Measurements from ENCODE around the gene PDZD2. TPM values are rescaled to one million over a fixed set of nuclear protein-coding genes. Genes with fewer than 3 reads are reported as not detected.

Gene PDZD2
- total RNA-seq, 1 donor from 2014 or later = 6.7 TPM

DNA sequence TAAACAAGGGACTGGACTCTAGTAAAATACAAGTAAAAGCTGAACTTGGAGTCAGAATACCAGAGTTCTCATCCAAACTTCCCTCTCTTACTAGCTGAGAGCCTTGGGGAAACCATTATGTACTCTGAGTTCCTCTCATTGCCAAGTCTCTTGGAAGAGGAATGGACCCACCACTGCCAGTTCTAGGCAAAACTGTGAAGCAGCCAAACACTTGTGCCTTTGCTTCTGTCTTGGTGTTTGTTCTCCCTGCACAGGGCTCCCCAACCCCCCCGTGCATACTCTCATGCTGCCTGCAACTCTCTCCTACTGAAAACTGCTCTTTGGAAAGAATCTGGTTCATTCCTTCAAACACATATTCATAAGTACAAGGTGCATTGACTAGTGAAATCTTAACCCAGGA is 102.6 kb downstream of the PDZD2 start:
- Histone ChIP-seq H3K36me3 (ENCODE audit: control insufficient read depth, insufficient read depth, low read length) (no peaks in the 10 kb centered on the region), H3K27me3 (ENCODE audit: control insufficient read depth, insufficient read depth, low read length) (no peaks in the 10 kb centered on the region), H3K4me3 (ENCODE audit: low read depth, low read length) (no peak overlapping the region)
- no peak for DNase-seq (ENCODE audit: low read depth)
- TF ChIP-seq, protein P1, sequence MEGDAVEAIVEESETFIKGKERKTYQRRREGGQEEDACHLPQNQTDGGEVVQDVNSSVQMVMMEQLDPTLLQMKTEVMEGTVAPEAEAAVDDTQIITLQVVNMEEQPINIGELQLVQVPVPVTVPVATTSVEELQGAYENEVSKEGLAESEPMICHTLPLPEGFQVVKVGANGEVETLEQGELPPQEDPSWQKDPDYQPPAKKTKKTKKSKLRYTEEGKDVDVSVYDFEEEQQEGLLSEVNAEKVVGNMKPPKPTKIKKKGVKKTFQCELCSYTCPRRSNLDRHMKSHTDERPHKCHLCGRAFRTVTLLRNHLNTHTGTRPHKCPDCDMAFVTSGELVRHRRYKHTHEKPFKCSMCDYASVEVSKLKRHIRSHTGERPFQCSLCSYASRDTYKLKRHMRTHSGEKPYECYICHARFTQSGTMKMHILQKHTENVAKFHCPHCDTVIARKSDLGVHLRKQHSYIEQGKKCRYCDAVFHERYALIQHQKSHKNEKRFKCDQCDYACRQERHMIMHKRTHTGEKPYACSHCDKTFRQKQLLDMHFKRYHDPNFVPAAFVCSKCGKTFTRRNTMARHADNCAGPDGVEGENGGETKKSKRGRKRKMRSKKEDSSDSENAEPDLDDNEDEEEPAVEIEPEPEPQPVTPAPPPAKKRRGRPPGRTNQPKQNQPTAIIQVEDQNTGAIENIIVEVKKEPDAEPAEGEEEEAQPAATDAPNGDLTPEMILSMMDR (IDR thresholded peaks at IDR 0.05; ENCODE audit: insufficient read depth, low read length, poor library complexity, severe bottlenecking) = no peak

DNA sequence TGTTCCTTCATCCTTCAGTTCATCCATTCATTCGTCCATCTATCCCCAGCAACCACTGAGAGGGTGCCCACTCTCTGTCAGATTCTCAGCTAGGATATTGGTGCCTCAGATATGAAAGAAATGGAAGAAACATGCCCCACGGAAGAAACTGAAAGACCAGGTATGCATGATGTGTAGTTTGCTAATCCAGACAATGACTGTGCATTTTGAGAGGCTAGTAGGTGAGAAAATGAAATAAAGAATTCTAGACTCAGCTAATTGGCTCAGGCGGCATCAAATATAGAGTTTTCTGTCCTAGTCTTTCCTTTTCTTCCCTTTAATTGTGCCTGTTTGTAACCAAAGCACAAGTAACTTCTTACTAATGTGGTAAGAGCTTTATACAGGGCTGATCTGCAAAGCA is 104.7 kb downstream of the PDZD2 start:
- no peak for DNase-seq (ENCODE audit: low read depth)
- TF ChIP-seq, protein P1 (IDR thresholded peaks at IDR 0.05; ENCODE audit: insufficient read depth, low read length, poor library complexity, severe bottlenecking) = no peak

DNA sequence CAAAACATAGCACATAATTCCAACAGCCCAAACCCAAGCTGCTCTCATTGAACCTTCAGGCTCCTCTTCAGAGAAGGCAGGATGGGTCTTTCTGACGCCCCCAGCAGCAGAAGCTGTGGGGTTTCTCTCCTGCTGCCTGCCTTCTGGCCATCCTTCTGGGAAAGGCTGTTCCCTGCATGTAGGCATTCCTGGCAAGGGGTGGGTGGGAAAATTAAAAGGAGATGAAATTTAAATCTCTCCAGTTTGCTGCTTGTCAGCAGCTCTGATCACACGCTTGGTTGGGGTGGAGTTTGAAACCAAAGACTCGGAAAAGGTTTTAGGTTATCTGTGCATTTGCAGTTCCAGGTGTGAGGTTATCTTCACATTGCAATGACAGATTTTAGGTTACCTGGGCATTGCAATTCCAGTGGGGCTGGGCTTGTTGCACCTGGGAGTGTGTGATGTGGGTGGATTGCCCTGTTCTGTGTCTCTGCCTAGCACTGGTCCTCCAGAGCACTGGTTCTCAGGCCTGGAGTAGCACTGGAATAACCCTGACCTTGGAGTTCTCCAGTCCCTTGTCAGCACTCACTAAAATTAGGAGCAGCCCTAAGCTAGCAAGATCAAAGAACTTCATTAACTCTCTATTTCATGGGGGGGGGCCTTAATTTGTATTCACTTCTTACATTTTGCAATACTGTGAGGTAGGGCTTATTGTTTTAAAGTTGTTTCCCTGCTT is 109.7 kb downstream of the PDZD2 start:
- Histone ChIP-seq H3K4me3 (ENCODE audit: low read depth, low read length) (no peak overlapping the region), H3K36me3 (ENCODE audit: control insufficient read depth, insufficient read depth, low read length) (no peaks in the 10 kb centered on the region), H3K27me3 (ENCODE audit: control insufficient read depth, insufficient read depth, low read length) (peaks cover 2% of the 10 kb centered on the region)
- no peak for DNase-seq (ENCODE audit: low read depth)
- TF ChIP-seq, protein P1 (IDR thresholded peaks at IDR 0.05; ENCODE audit: insufficient read depth, low read length, poor library complexity, severe bottlenecking) = no peak

More for the DNA sequence above, 104.7 kb downstream of the PDZD2 start:
- Histone ChIP-seq H3K27me3 (ENCODE audit: control insufficient read depth, insufficient read depth, low read length) (no peaks in the 10 kb centered on the region), H3K4me3 (ENCODE audit: low read depth, low read length) (no peak overlapping the region), H3K36me3 (ENCODE audit: control insufficient read depth, insufficient read depth, low read length) (no peaks in the 10 kb centered on the region)

DNA sequence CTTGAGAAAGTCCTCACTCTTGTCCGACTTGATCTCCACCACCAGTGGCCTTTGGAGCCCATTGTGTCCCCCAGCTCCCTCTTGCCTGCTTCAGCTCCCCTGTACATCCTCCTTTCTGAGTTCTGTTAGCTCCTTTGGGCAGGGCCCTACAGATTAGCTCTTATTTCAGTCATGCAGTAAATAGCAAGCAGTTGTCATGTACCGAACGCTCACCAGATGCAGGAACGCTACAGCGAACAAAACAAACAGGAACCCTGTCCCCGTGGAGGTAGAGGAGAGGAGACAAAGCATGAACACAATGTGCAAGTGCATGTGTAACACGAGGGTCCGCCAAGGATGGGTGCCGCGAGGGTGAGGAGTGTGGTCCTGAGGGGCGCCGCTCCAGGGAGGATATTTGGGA is 111.3 kb downstream of the PDZD2 start:
- Histone ChIP-seq H3K27me3 (ENCODE audit: control insufficient read depth, insufficient read depth, low read length) (peaks cover 2% of the 10 kb centered on the region), H3K4me3 (ENCODE audit: low read depth, low read length) (no peak overlapping the region)
- TF ChIP-seq, protein P1 (IDR thresholded peaks at IDR 0.05; ENCODE audit: insufficient read depth, low read length, poor library complexity, severe bottlenecking) = no peak

DNA sequence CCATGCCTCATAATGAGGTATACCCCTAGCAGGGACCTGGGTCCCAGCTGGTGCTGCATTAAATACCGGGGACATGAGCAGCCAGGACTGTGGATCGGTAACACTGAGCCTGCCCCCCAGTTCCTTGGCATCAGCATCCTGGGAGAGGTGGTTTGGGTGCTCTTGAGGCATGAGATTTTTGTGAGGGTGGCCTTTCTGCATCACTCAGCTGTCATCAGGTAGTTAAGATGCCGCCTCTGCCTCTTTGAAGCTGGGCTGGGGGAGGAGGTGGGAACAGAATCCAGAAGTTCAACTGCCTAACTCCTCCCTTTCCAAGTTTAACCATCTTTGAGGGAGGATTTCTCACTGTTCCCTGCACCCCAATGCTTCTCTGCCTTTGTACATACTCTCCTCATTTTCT is 112.7 kb downstream of the PDZD2 start:
- Histone ChIP-seq H3K27me3 (ENCODE audit: control insufficient read depth, insufficient read depth, low read length) (peaks cover 2% of the 10 kb centered on the region), H3K4me3 (ENCODE audit: low read depth, low read length) (no peak overlapping the region), H3K36me3 (ENCODE audit: control insufficient read depth, insufficient read depth, low read length) (no peaks in the 10 kb centered on the region)
- no peak for DNase-seq (ENCODE audit: low read depth)
- TF ChIP-seq, protein P1 (IDR thresholded peaks at IDR 0.05; ENCODE audit: insufficient read depth, low read length, poor library complexity, severe bottlenecking) = no peak

More for the DNA sequence above, 111.3 kb downstream of the PDZD2 start:
- no peak for DNase-seq (ENCODE audit: low read depth)
- H3K36me3 ChIP-seq (ENCODE audit: control insufficient read depth, insufficient read depth, low read length) = no peaks in the 10 kb centered on the region

Data from kidney epithelial cell (primary cell).